ENCODE measurements around the gene RRP15.

The RRP15 gene

DNA sequence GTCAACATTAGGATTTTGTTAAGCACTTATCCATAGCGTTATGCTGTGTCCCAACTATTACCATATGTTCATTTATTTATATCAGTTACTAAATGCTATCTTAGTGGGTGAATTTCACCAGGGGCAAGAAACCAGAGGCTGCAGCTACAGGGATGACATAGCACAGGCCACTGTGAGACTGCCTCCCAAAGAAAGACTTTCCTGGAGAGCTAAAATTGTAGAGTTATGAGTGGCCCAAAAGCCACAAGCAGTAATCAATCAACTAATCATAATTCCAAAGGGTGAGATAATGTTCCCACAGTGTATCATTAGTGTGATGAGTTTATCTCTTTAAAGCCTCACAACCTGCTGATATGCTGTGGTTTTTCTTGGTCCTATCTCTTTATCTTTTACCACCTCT, 56.2 kb downstream of the RRP15 start:
- H3K9me3 ChIP-seq (ENCODE audit: insufficient read depth, low read length): no peaks in the 10 kb centered on the region
- no peaks in the 10 kb centered on the region for H4K20me1 ChIP-seq (ENCODE audit: insufficient read depth, low read length)
- no peak overlapping the region for H3K9ac ChIP-seq (ENCODE audit: low read length)
- H3K36me3 ChIP-seq (replicated peaks; ENCODE audit: low read depth, low read length): peaks cover 15% of the 10 kb centered on the region
- no peaks in the 10 kb centered on the region for H3K79me2 ChIP-seq (ENCODE audit: low read length)
- H3K4me3 ChIP-seq (ENCODE audit: low read length): no peak overlapping the region
- no peaks in the 10 kb centered on the region for H3K4me1 ChIP-seq (ENCODE audit: low read length)
- TF ChIP-seq, protein P1, sequence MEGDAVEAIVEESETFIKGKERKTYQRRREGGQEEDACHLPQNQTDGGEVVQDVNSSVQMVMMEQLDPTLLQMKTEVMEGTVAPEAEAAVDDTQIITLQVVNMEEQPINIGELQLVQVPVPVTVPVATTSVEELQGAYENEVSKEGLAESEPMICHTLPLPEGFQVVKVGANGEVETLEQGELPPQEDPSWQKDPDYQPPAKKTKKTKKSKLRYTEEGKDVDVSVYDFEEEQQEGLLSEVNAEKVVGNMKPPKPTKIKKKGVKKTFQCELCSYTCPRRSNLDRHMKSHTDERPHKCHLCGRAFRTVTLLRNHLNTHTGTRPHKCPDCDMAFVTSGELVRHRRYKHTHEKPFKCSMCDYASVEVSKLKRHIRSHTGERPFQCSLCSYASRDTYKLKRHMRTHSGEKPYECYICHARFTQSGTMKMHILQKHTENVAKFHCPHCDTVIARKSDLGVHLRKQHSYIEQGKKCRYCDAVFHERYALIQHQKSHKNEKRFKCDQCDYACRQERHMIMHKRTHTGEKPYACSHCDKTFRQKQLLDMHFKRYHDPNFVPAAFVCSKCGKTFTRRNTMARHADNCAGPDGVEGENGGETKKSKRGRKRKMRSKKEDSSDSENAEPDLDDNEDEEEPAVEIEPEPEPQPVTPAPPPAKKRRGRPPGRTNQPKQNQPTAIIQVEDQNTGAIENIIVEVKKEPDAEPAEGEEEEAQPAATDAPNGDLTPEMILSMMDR (IDR thresholded peaks at IDR 0.05; ENCODE audit: low read depth, low read length): no peak
- TF ChIP-seq EZH2phosphoT487 (IDR thresholded peaks at IDR 0.05; ENCODE audit: low read depth): no peak
- H3K27me3 ChIP-seq (ENCODE audit: low read depth, low read length): peaks cover 2% of the 10 kb centered on the region
- H3K27ac ChIP-seq (ENCODE audit: low read length): no peak overlapping the region
- no peak overlapping the region for H2AFZ ChIP-seq (ENCODE audit: low read depth, low read length)
- no peak overlapping the region for H3K4me2 ChIP-seq (ENCODE audit: low read length)

DNA sequence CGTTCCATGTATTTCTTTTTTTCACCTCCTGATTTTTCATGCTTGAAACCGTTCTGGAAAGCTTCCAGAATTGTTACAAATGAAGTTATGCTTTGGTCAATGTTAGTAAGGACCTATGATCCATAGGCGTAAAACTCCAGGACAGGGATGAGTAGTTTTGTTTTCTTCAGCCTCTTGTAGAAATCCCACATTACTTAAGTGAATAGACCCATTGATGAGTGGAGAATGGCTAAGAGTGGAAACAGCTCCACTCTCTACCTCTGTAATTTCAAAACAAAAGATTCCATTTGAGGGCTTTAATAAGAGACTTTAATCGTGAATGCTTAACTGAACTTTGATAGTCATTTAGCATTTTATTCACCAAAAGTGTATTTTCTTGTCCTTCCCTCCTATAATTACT, 57.0 kb downstream of the RRP15 start:
- Histone ChIP-seq H3K4me3 (ENCODE audit: low read length) (no peak overlapping the region), H3K27ac (ENCODE audit: low read length) (no peak overlapping the region), H3K79me2 (ENCODE audit: low read length) (no peaks in the 10 kb centered on the region), H3K4me1 (ENCODE audit: low read length) (no peaks in the 10 kb centered on the region), H2AFZ (ENCODE audit: low read depth, low read length) (no peak overlapping the region), H3K9me3 (ENCODE audit: insufficient read depth, low read length) (no peaks in the 10 kb centered on the region), H4K20me1 (ENCODE audit: insufficient read depth, low read length) (no peaks in the 10 kb centered on the region), H3K9ac (ENCODE audit: low read length) (no peak overlapping the region), H3K36me3 (replicated peaks; ENCODE audit: low read depth, low read length) (peaks cover 15% of the 10 kb centered on the region), H3K4me2 (ENCODE audit: low read length) (no peak overlapping the region), H3K27me3 (ENCODE audit: low read depth, low read length) (peaks cover 5% of the 10 kb centered on the region)
- TF ChIP-seq, protein P1 (IDR thresholded peaks at IDR 0.05; ENCODE audit: low read depth, low read length): no peak
- no peak for TF ChIP-seq EZH2phosphoT487 (IDR thresholded peaks at IDR 0.05; ENCODE audit: low read depth)

DNA sequence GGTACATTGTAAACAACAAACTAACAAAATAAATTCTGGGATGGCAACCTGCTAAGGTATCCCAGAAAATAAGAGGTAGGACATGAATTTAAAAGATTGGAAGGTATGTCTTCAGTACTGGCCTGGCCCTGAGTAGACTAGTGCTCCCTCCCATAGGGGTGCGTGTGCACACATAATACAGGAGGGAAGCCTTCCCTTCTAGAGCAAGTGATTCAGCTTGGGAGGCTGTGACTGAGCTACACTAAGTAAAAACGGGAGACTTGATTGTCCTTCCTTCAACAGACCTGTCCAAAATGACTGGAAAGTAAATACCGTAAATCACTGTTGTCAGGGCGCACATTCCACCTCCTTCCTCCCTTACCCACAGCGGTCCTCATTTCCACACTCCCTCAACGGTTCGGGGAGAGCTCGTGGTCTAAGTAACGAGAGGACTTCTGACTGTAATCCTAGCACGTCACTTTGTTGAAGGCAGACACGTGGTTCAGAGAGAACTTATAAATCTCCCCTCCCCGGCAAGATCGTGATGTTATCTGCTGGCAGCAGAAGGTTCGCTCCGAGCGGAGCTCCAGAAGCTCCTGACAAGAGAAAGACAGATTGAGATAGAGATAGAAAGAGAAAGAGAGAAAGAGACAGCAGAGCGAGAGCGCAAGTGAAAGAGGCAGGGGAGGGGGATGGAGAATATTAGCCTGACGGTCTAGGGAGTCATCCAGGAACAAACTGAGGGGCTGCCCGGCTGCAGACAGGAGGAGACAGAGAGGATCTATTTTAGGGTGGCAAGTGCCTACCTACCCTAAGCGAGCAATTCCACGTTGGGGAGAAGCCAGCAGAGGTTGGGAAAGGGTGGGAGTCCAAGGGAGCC, 60.0 kb downstream of the RRP15 start, which contains the start of gene TGFB2:
TGFB2 (plus strand) TSS at position 523 of the 859 bp plus-strand sequence. CDS start 1,366 bp downstream, outside the sequence.
- peak within 1 kb of the TSS; percentile 73 for H3K4me3 ChIP-seq (ENCODE audit: low read length)
- peak within 1 kb of the TSS; percentile 36 for H3K9ac ChIP-seq (ENCODE audit: low read length)
- no peaks in the 10 kb centered on the region for H3K9me3 ChIP-seq (ENCODE audit: insufficient read depth, low read length)
- H3K27me3 ChIP-seq (ENCODE audit: low read depth, low read length): peaks cover 5% of the 10 kb centered on the region
- no peaks in the 10 kb centered on the region for H3K79me2 ChIP-seq (ENCODE audit: low read length)
- H4K20me1 ChIP-seq (ENCODE audit: insufficient read depth, low read length): no peaks in the 10 kb centered on the region
- H3K4me1 ChIP-seq (ENCODE audit: low read length): peaks cover 3% of the 10 kb centered on the region
- H3K36me3 ChIP-seq (replicated peaks; ENCODE audit: low read depth, low read length): peaks cover 15% of the 10 kb centered on the region
- H3K4me2 ChIP-seq (ENCODE audit: low read length): peak within 1 kb of the TSS; percentile 78
- no peak within 1 kb of the TSS for H2AFZ ChIP-seq (ENCODE audit: low read depth, low read length)
- TF ChIP-seq, protein P1 (IDR thresholded peaks at IDR 0.05; ENCODE audit: low read depth, low read length): no peak
- no peak for TF ChIP-seq EZH2phosphoT487 (IDR thresholded peaks at IDR 0.05; ENCODE audit: low read depth)
- H3K27ac ChIP-seq (ENCODE audit: low read length): no peak within 1 kb of the TSS

DNA sequence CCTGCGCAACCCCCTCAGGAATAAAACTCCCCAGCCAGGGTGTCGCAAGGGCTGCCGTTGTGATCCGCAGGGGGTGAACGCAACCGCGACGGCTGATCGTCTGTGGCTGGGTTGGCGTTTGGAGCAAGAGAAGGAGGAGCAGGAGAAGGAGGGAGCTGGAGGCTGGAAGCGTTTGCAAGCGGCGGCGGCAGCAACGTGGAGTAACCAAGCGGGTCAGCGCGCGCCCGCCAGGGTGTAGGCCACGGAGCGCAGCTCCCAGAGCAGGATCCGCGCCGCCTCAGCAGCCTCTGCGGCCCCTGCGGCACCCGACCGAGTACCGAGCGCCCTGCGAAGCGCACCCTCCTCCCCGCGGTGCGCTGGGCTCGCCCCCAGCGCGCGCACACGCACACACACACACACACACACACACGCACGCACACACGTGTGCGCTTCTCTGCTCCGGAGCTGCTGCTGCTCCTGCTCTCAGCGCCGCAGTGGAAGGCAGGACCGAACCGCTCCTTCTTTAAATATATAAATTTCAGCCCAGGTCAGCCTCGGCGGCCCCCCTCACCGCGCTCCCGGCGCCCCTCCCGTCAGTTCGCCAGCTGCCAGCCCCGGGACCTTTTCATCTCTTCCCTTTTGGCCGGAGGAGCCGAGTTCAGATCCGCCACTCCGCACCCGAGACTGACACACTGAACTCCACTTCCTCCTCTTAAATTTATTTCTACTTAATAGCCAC, 60.7 kb downstream of the RRP15 start:
- Histone ChIP-seq H4K20me1 (ENCODE audit: insufficient read depth, low read length) (no peaks in the 10 kb centered on the region), H3K27me3 (ENCODE audit: low read depth, low read length) (peaks cover 5% of the 10 kb centered on the region), H3K9ac (ENCODE audit: low read length) (peak overlapping the region; percentile 36), H3K79me2 (ENCODE audit: low read length) (no peaks in the 10 kb centered on the region), H2AFZ (ENCODE audit: low read depth, low read length) (no peak overlapping the region), H3K4me1 (ENCODE audit: low read length) (peaks cover 6% of the 10 kb centered on the region), H3K36me3 (replicated peaks; ENCODE audit: low read depth, low read length) (peaks cover 15% of the 10 kb centered on the region), H3K27ac (ENCODE audit: low read length) (no peak overlapping the region), H3K4me2 (ENCODE audit: low read length) (peak overlapping the region; percentile 78), H3K9me3 (ENCODE audit: insufficient read depth, low read length) (no peaks in the 10 kb centered on the region), H3K4me3 (ENCODE audit: low read length) (peak overlapping the region; percentile 73)
- no peak for TF ChIP-seq EZH2phosphoT487 (IDR thresholded peaks at IDR 0.05; ENCODE audit: low read depth)
- TF ChIP-seq, protein P1 (IDR thresholded peaks at IDR 0.05; ENCODE audit: low read depth, low read length): no peak
